Epidermal melanocyte (primary cell): ENCODE measurements around the gene NELL2.
"Not testable (repeated sequence)": the region's sequence is repeated elsewhere in the genome, so short reads cannot be mapped to it uniquely, and the experiment has no call there.

Experiments
- DNase-seq: peaks from one replicate; pipeline ENCODE4 v3.0.0; 2011; ENCODE audit warnings: low spot score; ENCODE audit not compliant: insufficient read length

The NELL2 gene

GRCh38 chr12:44697511-44697910 lies 178.6 kb downstream of the NELL2 start:
- no peak for DNase-seq

GRCh38 chr12:44696542-44696941 lies 179.6 kb downstream of the NELL2 start:
- DNase-seq: no peak

- DNase-seq: no peak
These were observed 182.1 kb downstream of the NELL2 start for GRCh38 chr12:44694017-44694416.

- DNase-seq: no peak
These were observed 186.5 kb downstream of the NELL2 start for GRCh38 chr12:44689587-44689986.

- not testable (repeated sequence) for DNase-seq
These were observed 189.2 kb downstream of the NELL2 start for GRCh38 chr12:44686821-44687432.

- DNase-seq: no peak
These were observed 198.4 kb downstream of the NELL2 start for GRCh38 chr12:44677724-44678123.

GRCh38 chr12:44674875-44675274 lies 201.2 kb downstream of the NELL2 start:
- no peak for DNase-seq

GRCh38 chr12:44673811-44674210 lies 202.3 kb downstream of the NELL2 start:
- no peak for DNase-seq

- no peak for DNase-seq
These were observed 204.1 kb downstream of the NELL2 start for GRCh38 chr12:44672042-44672441.

- no peak for DNase-seq
These were observed 207.7 kb downstream of the NELL2 start for GRCh38 chr12:44668443-44668842.

GRCh38 chr12:44667461-44667860 lies 208.7 kb downstream of the NELL2 start:
- no peak for DNase-seq

- DNase-seq: no peak
These were observed 212.8 kb downstream of the NELL2 start for GRCh38 chr12:44663291-44663690.

- no peak for DNase-seq
These were observed 220.3 kb downstream of the NELL2 start for GRCh38 chr12:44655846-44656245.

- DNase-seq: no peak
These were observed 221.2 kb downstream of the NELL2 start for GRCh38 chr12:44654646-44655639.

GRCh38 chr12:44653861-44654527 lies 222.1 kb downstream of the NELL2 start:
- DNase-seq: no peak

GRCh38 chr12:44649693-44650092 lies 226.4 kb downstream of the NELL2 start:
- DNase-seq: no peak

GRCh38 chr12:44647917-44648690 lies 228.0 kb downstream of the NELL2 start:
- no peak for DNase-seq

GRCh38 chr12:44640427-44641190 lies 235.5 kb downstream of the NELL2 start:
- DNase-seq: no peak

GRCh38 chr12:44637875-44638274 lies 238.2 kb downstream of the NELL2 start:
- no peak for DNase-seq

- DNase-seq: no peak
These were observed 247.9 kb downstream of the NELL2 start for GRCh38 chr12:44628180-44628579.
